Memory B cell (primary cell): Measurements from ENCODE around the gene TMPRSS15.
"Not testable (repeated sequence)": the region's sequence is repeated elsewhere in the genome, so short reads cannot be mapped to it uniquely, and the experiment has no call there.

Source experiments
- ATAC-seq: fragments of 150-1000 bp; cut with Tn5 transposase; 2 replicates; pipeline ENCODE4 v1.10.0; 2021; ENCODE audit warnings: low read depth, mild to moderate bottlenecking, moderate library complexity
- DNase-seq, 2 donors: peaks; one replicate each; pipeline ENCODE4 v3.0.0; 2022; ENCODE audit warnings: low spot score in 2 of 2
- H3K27ac Mint-ChIP-seq: one replicate; pipeline ENCODE4 v1.8.0; 2022; ENCODE audit warnings: mild to moderate bottlenecking, moderate library complexity, mixed read lengths
- H3K27me3 Mint-ChIP-seq: one replicate; pipeline ENCODE4 v1.8.0; 2022; ENCODE audit warnings: mixed read lengths
- H3K36me3 Mint-ChIP-seq: one replicate; pipeline ENCODE4 v1.8.0; 2022; ENCODE audit warnings: mild to moderate bottlenecking, mixed read lengths
- H3K4me1 Mint-ChIP-seq: one replicate; pipeline ENCODE4 v1.8.0; 2022; ENCODE audit warnings: mixed read lengths
- H3K4me3 Mint-ChIP-seq: one replicate; pipeline ENCODE4 v1.8.0; 2022; ENCODE audit warnings: mild to moderate bottlenecking, moderate library complexity, mixed read lengths
- H3K9me3 Mint-ChIP-seq: one replicate; pipeline ENCODE4 v1.8.0; 2022; ENCODE audit warnings: mixed read lengths

Gene TMPRSS15

GRCh38 chr21:18382934-18383619, 20.5 kb downstream of the TMPRSS15 start:
- not testable (repeated sequence) for ATAC-seq, H3K4me1 Mint-ChIP-seq, DNase-seq, H3K36me3 Mint-ChIP-seq, H3K27me3 Mint-ChIP-seq, H3K4me3 Mint-ChIP-seq, H3K27ac Mint-ChIP-seq, H3K9me3 Mint-ChIP-seq

GRCh38 chr21:18382141-18382540, 21.4 kb downstream of the TMPRSS15 start:
- no peak overlapping the region for H3K4me3 Mint-ChIP-seq
- DNase-seq (no peak), ATAC-seq (no peak)
- H3K27me3 Mint-ChIP-seq: no peaks in the 10 kb centered on the region
- H3K4me1 Mint-ChIP-seq: no peaks in the 10 kb centered on the region
- no peak overlapping the region for H3K27ac Mint-ChIP-seq
- no peaks in the 10 kb centered on the region for H3K36me3 Mint-ChIP-seq
- H3K9me3 Mint-ChIP-seq: no peaks in the 10 kb centered on the region

- DNase-seq: no peak
- H3K4me3 Mint-ChIP-seq: no peak overlapping the region
Measured at GRCh38 chr21:18373606-18374005, 30.0 kb downstream of the TMPRSS15 start.

GRCh38 chr21:18370301-18370700, 33.3 kb downstream of the TMPRSS15 start:
- no peaks in the 10 kb centered on the region for H3K4me1 Mint-ChIP-seq
- no peak overlapping the region for H3K4me3 Mint-ChIP-seq
- H3K27ac Mint-ChIP-seq: no peak overlapping the region
- no peaks in the 10 kb centered on the region for H3K9me3 Mint-ChIP-seq
- ATAC-seq (no peak), DNase-seq (no peak)
- H3K27me3 Mint-ChIP-seq: no peaks in the 10 kb centered on the region
- no peaks in the 10 kb centered on the region for H3K36me3 Mint-ChIP-seq

More at GRCh38 chr21:18373606-18374005, 30.0 kb downstream of the TMPRSS15 start:
- Mint-ChIP-seq H3K9me3 (no peaks in the 10 kb centered on the region), H3K4me1 (no peaks in the 10 kb centered on the region), H3K27me3 (no peaks in the 10 kb centered on the region), H3K36me3 (no peaks in the 10 kb centered on the region), H3K27ac (no peak overlapping the region)
- ATAC-seq: no peak

- H3K27ac Mint-ChIP-seq: no peak overlapping the region
- no peak overlapping the region for H3K4me3 Mint-ChIP-seq
- H3K9me3 Mint-ChIP-seq: no peaks in the 10 kb centered on the region
- H3K4me1 Mint-ChIP-seq: no peaks in the 10 kb centered on the region
- ATAC-seq (no peak), DNase-seq (no peak)
- no peaks in the 10 kb centered on the region for H3K36me3 Mint-ChIP-seq
- H3K27me3 Mint-ChIP-seq: no peaks in the 10 kb centered on the region
Measured at GRCh38 chr21:18369115-18369514, 34.5 kb downstream of the TMPRSS15 start.

- ATAC-seq (no peak), DNase-seq (no peak)
- Mint-ChIP-seq H3K27ac (no peak overlapping the region), H3K27me3 (no peaks in the 10 kb centered on the region), H3K9me3 (no peaks in the 10 kb centered on the region), H3K4me3 (no peak overlapping the region), H3K36me3 (no peaks in the 10 kb centered on the region), H3K4me1 (no peaks in the 10 kb centered on the region)
Measured at GRCh38 chr21:18368205-18368604, 35.4 kb downstream of the TMPRSS15 start.

GRCh38 chr21:18356801-18357200, 46.8 kb downstream of the TMPRSS15 start:
- Mint-ChIP-seq H3K27ac (no peak overlapping the region), H3K36me3 (no peaks in the 10 kb centered on the region), H3K4me1 (peaks cover 2% of the 10 kb centered on the region), H3K27me3 (no peaks in the 10 kb centered on the region), H3K4me3 (no peak overlapping the region), H3K9me3 (no peaks in the 10 kb centered on the region)
- DNase-seq (no peak), ATAC-seq (no peak)

- H3K27ac Mint-ChIP-seq: no peak overlapping the region
- DNase-seq (no peak), ATAC-seq (no peak)
- H3K9me3 Mint-ChIP-seq: no peaks in the 10 kb centered on the region
- H3K4me3 Mint-ChIP-seq: no peak overlapping the region
- H3K27me3 Mint-ChIP-seq: no peaks in the 10 kb centered on the region
- peaks cover 2% of the 10 kb centered on the region for H3K4me1 Mint-ChIP-seq
- H3K36me3 Mint-ChIP-seq: no peaks in the 10 kb centered on the region
Measured at GRCh38 chr21:18354947-18355346, 48.6 kb downstream of the TMPRSS15 start.

- Mint-ChIP-seq H3K27ac (no peak overlapping the region), H3K9me3 (no peaks in the 10 kb centered on the region), H3K4me3 (no peak overlapping the region), H3K36me3 (no peaks in the 10 kb centered on the region), H3K27me3 (no peaks in the 10 kb centered on the region), H3K4me1 (peaks cover 2% of the 10 kb centered on the region)
- ATAC-seq (no peak), DNase-seq (no peak)
Measured at GRCh38 chr21:18350216-18350615, 53.4 kb downstream of the TMPRSS15 start.

GRCh38 chr21:18349468-18349867, 54.1 kb downstream of the TMPRSS15 start:
- no peaks in the 10 kb centered on the region for H3K36me3 Mint-ChIP-seq
- no peak overlapping the region for H3K4me3 Mint-ChIP-seq
- DNase-seq (no peak), ATAC-seq (no peak)
- H3K27ac Mint-ChIP-seq: no peak overlapping the region
- no peaks in the 10 kb centered on the region for H3K4me1 Mint-ChIP-seq
- no peaks in the 10 kb centered on the region for H3K27me3 Mint-ChIP-seq
- no peaks in the 10 kb centered on the region for H3K9me3 Mint-ChIP-seq

- no peak for ATAC-seq
- no peaks in the 10 kb centered on the region for H3K27me3 Mint-ChIP-seq
- no peaks in the 10 kb centered on the region for H3K9me3 Mint-ChIP-seq
- DNase-seq: no peak
- H3K36me3 Mint-ChIP-seq: no peaks in the 10 kb centered on the region
- H3K4me3 Mint-ChIP-seq: no peak overlapping the region
- H3K27ac Mint-ChIP-seq: no peak overlapping the region
- no peaks in the 10 kb centered on the region for H3K4me1 Mint-ChIP-seq
Measured at GRCh38 chr21:18340387-18340942, 63.1 kb downstream of the TMPRSS15 start.

GRCh38 chr21:18335651-18336236, 67.8 kb downstream of the TMPRSS15 start:
- Mint-ChIP-seq H3K36me3 (no peaks in the 10 kb centered on the region), H3K27me3 (no peaks in the 10 kb centered on the region), H3K27ac (no peak overlapping the region), H3K4me1 (no peaks in the 10 kb centered on the region), H3K4me3 (no peak overlapping the region), H3K9me3 (no peaks in the 10 kb centered on the region)
- ATAC-seq: no peak
- no peak for DNase-seq

- H3K27ac Mint-ChIP-seq: no peak overlapping the region
Measured at GRCh38 chr21:18334066-18334465, 69.5 kb downstream of the TMPRSS15 start.

GRCh38 chr21:18318156-18318555, 85.4 kb downstream of the TMPRSS15 start:
- no peaks in the 10 kb centered on the region for H3K36me3 Mint-ChIP-seq
- H3K4me1 Mint-ChIP-seq: no peaks in the 10 kb centered on the region
- H3K27ac Mint-ChIP-seq: no peak overlapping the region
- H3K4me3 Mint-ChIP-seq: no peak overlapping the region
- H3K9me3 Mint-ChIP-seq: peaks cover 5% of the 10 kb centered on the region
- no peaks in the 10 kb centered on the region for H3K27me3 Mint-ChIP-seq
- ATAC-seq: no peak
- no peak for DNase-seq

More at GRCh38 chr21:18334066-18334465, 69.5 kb downstream of the TMPRSS15 start:
- no peaks in the 10 kb centered on the region for H3K4me1 Mint-ChIP-seq
- no peaks in the 10 kb centered on the region for H3K36me3 Mint-ChIP-seq
- ATAC-seq (no peak), DNase-seq (no peak)
- H3K9me3 Mint-ChIP-seq: peaks cover 2% of the 10 kb centered on the region
- H3K4me3 Mint-ChIP-seq: no peak overlapping the region
- no peaks in the 10 kb centered on the region for H3K27me3 Mint-ChIP-seq

GRCh38 chr21:18298228-18298627, 105.4 kb downstream of the TMPRSS15 start:
- Mint-ChIP-seq H3K4me1 (no peaks in the 10 kb centered on the region), H3K36me3 (no peaks in the 10 kb centered on the region), H3K27me3 (no peaks in the 10 kb centered on the region), H3K27ac (no peak overlapping the region), H3K4me3 (no peak overlapping the region), H3K9me3 (no peaks in the 10 kb centered on the region)
- ATAC-seq: no peak
- DNase-seq: no peak
